Caco-2 (cell line): ENCODE data around the gene FAM168A. TPM values are rescaled to one million over a fixed set of nuclear protein-coding genes. Genes with fewer than 3 reads are reported as not detected.

ENCODE experiments used
- BruUV-seq: library from RNA; stranded (reverse); fragments of 400-500 nt; replicated peaks from 2 replicates; lab custom pipeline; 2021; lab: Mats Ljungman, UMichigan
- CTCF ChIA-PET: fragments of 300-600 bp; sonication (Branson Sonifier 250); formaldehyde crosslinking; loops from one replicate; lab custom pipeline; 2022; ENCODE audit warnings: antibody characterized with exemption; lab: Charles Lee
- POLR2A ChIA-PET: fragments of 300-600 bp; sonication (Branson Sonifier 250); formaldehyde crosslinking; loops from one replicate; lab custom pipeline; 2022; ENCODE audit warnings: antibody characterized with exemption; lab: Charles Lee
- DNase-seq, 2 experiments: peaks; one replicate each; pipeline versions ENCODE4 v3.0.0 to v3.0.0-alpha.2; 2020 to 2022
- H3K27me3 ChIP-seq: replicated peaks from 2 replicates; pipeline ENCODE4 v1.6.0; 2011; ENCODE audit warnings: low read length; ENCODE audit not compliant: control insufficient read depth, insufficient read depth
- H3K36me3 ChIP-seq: 2 replicates; pipeline ENCODE4 v1.5.1; 2011; ENCODE audit warnings: low read length; ENCODE audit not compliant: control insufficient read depth, insufficient read depth
- H3K4me1 ChIP-seq: fragments of 250-450 bp; sonication (Bioruptor Pico); 2 replicates; pipeline ENCODE4 v1.5.1; 2020; ENCODE audit warnings: mild to moderate bottlenecking
- H3K4me3 ChIP-seq: 2 replicates; pipeline ENCODE4 v1.5.1; 2011; ENCODE audit warnings: low read depth, mild to moderate bottlenecking, control low read depth, low read length
- H3K9me3 ChIP-seq: fragments of 250-450 bp; sonication (Bioruptor Pico); 2 replicates; pipeline ENCODE4 v1.5.1; 2020; ENCODE audit warnings: mild to moderate bottlenecking, moderate library complexity
- H3K27ac Mint-ChIP-seq: one replicate; pipeline ENCODE4 v1.8.0; 2022; ENCODE audit warnings: mixed read lengths; ENCODE audit not compliant: unreplicated experiment
- H3K27me3 Mint-ChIP-seq: one replicate; pipeline ENCODE4 v1.8.0; 2022; ENCODE audit warnings: mixed read lengths; ENCODE audit not compliant: insufficient read depth, unreplicated experiment
- H3K36me3 Mint-ChIP-seq: one replicate; pipeline ENCODE4 v1.8.0; 2022; ENCODE audit warnings: mild to moderate bottlenecking, mixed read lengths; ENCODE audit not compliant: insufficient read depth, unreplicated experiment
- H3K4me1 Mint-ChIP-seq: one replicate; pipeline ENCODE4 v1.8.0; 2022; ENCODE audit warnings: low read depth, mixed read lengths; ENCODE audit not compliant: unreplicated experiment
- H3K4me3 Mint-ChIP-seq: one replicate; pipeline ENCODE4 v1.8.0; 2022; ENCODE audit warnings: mild to moderate bottlenecking, moderate library complexity, mixed read lengths; ENCODE audit not compliant: unreplicated experiment
- H3K9me3 Mint-ChIP-seq: one replicate; pipeline ENCODE4 v1.8.0; 2022; ENCODE audit warnings: mixed read lengths; ENCODE audit not compliant: unreplicated experiment
- CTCF ChIP-seq, 2 experiments: fragments of 200-600 bp in 1 of 2; IDR thresholded peaks; 1 replicate in 1 of 2; 2 replicates in 1 of 2; pipeline versions ENCODE4 v1.5.1 to v1.8.0; 2011 to 2022; ENCODE audit warnings: antibody characterized with exemption in 1 of 2, control low read depth in 1 of 2, inconsistent platforms in 1 of 2, low read depth in 1 of 2, low read length in 1 of 2, mild to moderate bottlenecking in 1 of 2, moderate library complexity in 1 of 2; ENCODE audit not compliant: insufficient read depth in 1 of 2, severe bottlenecking in 1 of 2, unreplicated experiment in 1 of 2
- intact Hi-C: fragments of 100-400 bp; cut with micrococcal nuclease; formaldehyde crosslinking; loops from one replicate; pipeline ENCODE4 v1.10.0; 2022; ENCODE audit not compliant: unreplicated experiment
- total RNA-seq: library from RNA; stranded (reverse); gene quantifications from 2 replicates; pipeline ENCODE4 v1.2.3, GENCODE V29; 2022

Gene FAM168A
- total RNA-seq, 1 experiment from 2014 or later: 46.0 TPM

DNA sequence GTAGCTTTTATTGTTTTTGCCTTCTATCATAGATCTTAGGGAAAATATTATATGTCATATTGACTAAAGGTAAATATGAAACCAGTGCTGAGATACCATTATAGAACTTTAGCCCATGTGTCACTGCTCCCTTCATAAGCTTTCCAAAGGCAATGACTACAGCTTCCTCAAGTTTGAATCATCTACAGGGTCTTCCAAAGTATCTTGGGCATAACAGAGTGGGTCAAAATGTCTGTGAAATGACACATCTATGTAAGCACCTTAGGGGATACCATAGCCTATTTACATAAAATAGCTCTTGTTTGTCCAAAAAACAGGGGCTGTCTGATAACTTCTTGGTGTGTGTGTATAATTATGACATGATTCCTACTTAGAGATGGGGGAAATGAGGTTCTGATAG is 169.2 kb downstream of the FAM168A start:
- ChIA-PET CTCF (interaction anchor here (0.7 kb wide), 1 partner anchor 232 kb away, joined by 3 read pairs; no protein-coding TSS in a partner anchor), POLR2A (no interaction called here)
- Histone ChIP-seq H3K4me3 (no peak overlapping the region), H3K9me3 (no peaks in the 10 kb centered on the region), H3K36me3 (no peaks in the 10 kb centered on the region), H3K27me3 (no peaks in the 10 kb centered on the region), H3K4me1 (no peaks in the 10 kb centered on the region)
- no peak overlapping the region for H3K4me3 Mint-ChIP-seq
- no peaks in the 10 kb centered on the region for H3K9me3 Mint-ChIP-seq
- no peak for TF ChIP-seq CTCF (IDR thresholded peaks at IDR 0.05; ENCODE audit: insufficient read depth in 1 of 2, low read depth in 1 of 2, low read length in 1 of 2, severe bottlenecking in 1 of 2, unreplicated experiment in 1 of 2)
- BruUV-seq: no TSS peak
- no peak for DNase-seq
- no peaks in the 10 kb centered on the region for H3K27me3 Mint-ChIP-seq
- no peak overlapping the region for H3K27ac Mint-ChIP-seq
- intact Hi-C loops: no loop called here
- no peaks in the 10 kb centered on the region for H3K36me3 Mint-ChIP-seq
- H3K4me1 Mint-ChIP-seq: no peaks in the 10 kb centered on the region

GRCh38 chr11:73428227-73428626 is 169.7 kb downstream of the FAM168A start:
- no peaks in the 10 kb centered on the region for H3K27me3 ChIP-seq
- H3K4me1 ChIP-seq: no peaks in the 10 kb centered on the region
- POLR2A ChIA-PET: no interaction called here
- no peaks in the 10 kb centered on the region for H3K27me3 Mint-ChIP-seq
- no peaks in the 10 kb centered on the region for H3K36me3 Mint-ChIP-seq
- H3K36me3 ChIP-seq: no peaks in the 10 kb centered on the region
- no peak for DNase-seq
- no peaks in the 10 kb centered on the region for H3K9me3 ChIP-seq
- H3K4me1 Mint-ChIP-seq: no peaks in the 10 kb centered on the region
- no peaks in the 10 kb centered on the region for H3K9me3 Mint-ChIP-seq
- H3K27ac Mint-ChIP-seq: no peak overlapping the region
- no peak overlapping the region for H3K4me3 ChIP-seq
- no peak for TF ChIP-seq CTCF (IDR thresholded peaks at IDR 0.05; ENCODE audit: insufficient read depth in 1 of 2, low read depth in 1 of 2, low read length in 1 of 2, severe bottlenecking in 1 of 2, unreplicated experiment in 1 of 2)
- BruUV-seq: no TSS peak
- H3K4me3 Mint-ChIP-seq: no peak overlapping the region
- intact Hi-C loops: no loop called here
- CTCF ChIA-PET: interaction anchor here (0.7 kb wide), 1 partner anchor 233 kb away, joined by 3 read pairs; no protein-coding TSS in a partner anchor

DNA sequence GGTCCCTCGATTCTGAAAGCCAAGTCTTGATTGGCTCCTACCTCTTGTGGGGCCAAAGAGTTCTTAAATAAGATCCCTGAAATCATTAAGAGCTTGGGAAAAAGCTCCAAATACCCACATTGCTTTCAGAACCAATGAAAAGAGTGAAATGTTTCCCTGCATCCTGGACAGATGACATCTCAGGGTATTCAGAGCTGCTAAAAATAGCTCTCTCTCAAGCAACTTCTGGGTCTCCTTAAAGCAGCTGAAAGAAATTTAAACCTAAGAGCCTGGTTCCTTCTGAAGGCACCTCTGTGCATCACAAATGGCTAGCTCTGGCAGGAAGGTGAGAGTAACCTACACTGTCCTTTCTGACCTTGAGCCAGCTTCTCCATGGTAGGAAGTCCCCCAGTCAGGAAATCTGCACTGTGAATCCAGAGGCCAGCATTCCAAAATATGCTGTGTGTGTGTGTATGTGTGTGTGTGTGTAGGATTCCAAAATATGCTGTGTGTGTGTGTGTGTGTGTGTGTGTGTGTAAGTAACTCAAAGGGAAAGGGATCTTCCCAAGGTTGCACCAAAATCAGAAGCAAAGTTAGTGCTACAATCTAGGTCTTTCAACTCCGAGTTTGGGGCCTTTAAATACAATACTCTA is 171.6 kb downstream of the FAM168A start:
- DNase-seq: no peak
- BruUV-seq: no TSS peak
- CTCF ChIA-PET: no interaction called here

More for the DNA sequence above, 171.6 kb downstream of the FAM168A start:
- intact Hi-C loops: no loop called here
- Histone ChIP-seq H3K9me3 (no peaks in the 10 kb centered on the region), H3K4me1 (no peaks in the 10 kb centered on the region), H3K4me3 (no peak overlapping the region), H3K36me3 (no peaks in the 10 kb centered on the region), H3K27me3 (no peaks in the 10 kb centered on the region)
- POLR2A ChIA-PET: interaction anchor here (0.9 kb wide), 1 partner anchor 27 kb away, joined by 3 read pairs; no protein-coding TSS in a partner anchor
- Mint-ChIP-seq H3K36me3 (peaks cover 2% of the 10 kb centered on the region), H3K4me1 (no peaks in the 10 kb centered on the region), H3K27me3 (no peaks in the 10 kb centered on the region), H3K4me3 (no peak overlapping the region), H3K9me3 (no peaks in the 10 kb centered on the region), H3K27ac (no peak overlapping the region)
- TF ChIP-seq CTCF (IDR thresholded peaks at IDR 0.05; ENCODE audit: insufficient read depth in 1 of 2, low read depth in 1 of 2, low read length in 1 of 2, severe bottlenecking in 1 of 2, unreplicated experiment in 1 of 2): no peak
